ENCODE results near the gene FAM151A.
"Not testable (repeated sequence)": the region's sequence is repeated elsewhere in the genome, so short reads cannot be mapped to it uniquely, and the experiment has no call there.

The FAM151A gene

DNA sequence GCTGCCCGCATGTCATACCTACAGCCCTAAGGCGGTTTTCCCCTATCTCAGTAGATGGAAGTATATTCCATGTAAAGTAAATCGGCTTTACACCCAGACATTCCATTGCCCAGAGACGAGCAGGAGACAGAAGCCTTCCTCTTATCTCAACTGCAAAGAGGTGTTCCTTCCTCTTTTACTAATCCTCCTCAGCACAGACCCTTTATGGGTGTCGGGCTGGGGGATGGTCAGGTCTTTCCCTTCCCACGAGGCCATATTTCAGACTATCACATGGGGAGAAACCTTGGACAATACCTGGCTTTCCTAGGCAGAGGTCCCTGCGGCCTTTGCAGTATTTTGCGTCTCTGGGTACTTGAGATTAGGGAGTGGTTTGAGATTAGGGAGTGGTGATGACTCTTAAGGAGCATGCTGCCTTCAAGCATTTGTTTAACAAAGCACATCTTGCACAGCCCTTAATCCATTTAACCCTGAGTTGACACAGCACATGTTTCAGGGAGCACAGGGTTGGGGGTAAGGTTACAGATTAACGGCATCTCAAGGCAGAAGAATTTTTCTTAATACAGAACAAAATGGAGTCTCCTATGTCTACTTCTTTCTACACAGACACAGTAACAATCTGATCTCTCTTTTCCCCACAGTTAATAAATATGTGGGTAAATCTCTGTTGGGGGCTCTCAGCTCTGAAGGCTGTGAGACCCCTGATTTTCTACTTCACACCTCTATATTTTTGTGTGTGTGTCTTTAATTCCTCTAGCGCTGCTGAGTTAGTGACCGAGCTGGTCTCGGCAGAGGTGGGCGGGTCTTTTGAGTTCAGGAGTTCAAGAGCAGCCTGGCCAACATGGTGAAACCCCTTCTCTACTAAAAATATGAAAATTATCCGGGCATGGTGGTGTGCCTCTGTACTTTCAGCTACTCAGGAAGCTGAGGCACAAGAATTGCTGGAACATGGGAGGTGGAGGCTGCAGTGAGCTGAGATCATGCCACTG is 13.4 kb upstream of the FAM151A start:
- FAIRE-seq: not testable (repeated sequence)

GRCh38 chr1:54635804-54636203 is 12.5 kb upstream of the FAM151A start:
- not testable (repeated sequence) for FAIRE-seq

DNA sequence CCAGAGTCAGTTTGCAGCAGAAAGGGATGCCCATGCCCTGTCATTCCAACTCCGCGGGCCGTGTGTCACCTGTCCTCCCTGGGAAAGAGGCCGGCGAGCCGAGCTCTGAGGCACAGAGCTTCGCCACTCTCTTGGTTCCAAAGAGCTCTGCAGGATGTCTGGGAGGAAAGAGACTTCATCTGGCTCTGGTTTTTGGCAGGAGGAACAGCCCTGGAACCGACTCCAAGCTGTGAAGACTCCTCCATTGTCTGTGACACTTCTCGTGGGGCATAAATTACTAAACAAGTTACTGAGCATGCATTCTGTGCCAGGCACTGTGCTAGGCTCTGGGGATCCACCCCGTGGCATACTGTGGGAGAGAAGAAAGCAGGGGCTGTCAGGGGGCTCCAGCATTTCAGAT is 3.9 kb upstream of the FAM151A start:
- no peak for FAIRE-seq

DNA sequence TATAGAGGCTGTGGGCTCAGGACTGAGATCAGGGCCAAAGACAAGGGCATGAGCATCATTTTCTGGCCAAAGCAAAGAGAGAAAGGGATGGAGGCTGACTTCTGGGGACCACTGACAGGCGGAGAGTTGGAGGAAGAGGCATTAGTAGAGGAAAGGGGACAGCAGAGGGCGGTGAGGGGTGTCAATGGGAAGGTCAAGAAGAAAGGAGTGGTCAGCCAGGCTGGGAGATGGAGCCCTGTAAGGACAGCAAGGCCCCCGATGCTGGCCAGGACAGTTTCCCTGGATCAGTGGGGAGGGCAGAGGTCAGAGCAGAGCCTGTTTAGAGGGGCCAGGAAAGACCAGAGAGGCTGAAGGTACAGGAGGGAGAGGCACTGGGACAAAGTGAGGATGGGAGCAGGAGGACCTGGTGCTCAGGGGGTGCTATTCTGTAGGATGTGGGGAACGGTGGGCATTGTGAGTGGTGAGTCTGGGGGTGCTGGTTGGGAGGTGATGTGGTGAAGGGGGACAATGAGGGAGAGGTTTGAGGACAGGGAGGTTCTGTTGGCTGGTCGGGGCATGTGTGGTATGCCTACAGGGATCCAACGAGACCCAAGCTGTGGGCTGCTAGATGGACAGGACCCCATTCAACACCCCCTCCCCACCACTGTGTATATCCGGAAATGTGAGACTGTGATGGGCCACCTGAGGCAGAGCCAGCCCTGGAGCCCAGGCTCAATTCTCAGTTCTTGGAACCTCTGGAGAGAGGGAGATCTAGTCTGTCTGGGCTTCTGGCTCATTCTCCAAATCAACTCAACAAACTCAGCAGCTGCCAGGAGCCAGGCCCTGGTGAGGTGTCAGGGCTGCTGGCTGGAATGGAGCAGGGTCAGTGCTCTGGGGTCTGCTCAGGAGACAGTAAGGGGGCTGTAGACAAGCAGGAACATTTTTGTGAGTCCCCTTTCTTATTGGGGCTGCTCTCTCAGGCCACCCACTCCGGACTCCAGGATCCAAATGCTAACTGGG is 1.4 kb upstream of the FAM151A start:
- FAIRE-seq: no peak

DNA sequence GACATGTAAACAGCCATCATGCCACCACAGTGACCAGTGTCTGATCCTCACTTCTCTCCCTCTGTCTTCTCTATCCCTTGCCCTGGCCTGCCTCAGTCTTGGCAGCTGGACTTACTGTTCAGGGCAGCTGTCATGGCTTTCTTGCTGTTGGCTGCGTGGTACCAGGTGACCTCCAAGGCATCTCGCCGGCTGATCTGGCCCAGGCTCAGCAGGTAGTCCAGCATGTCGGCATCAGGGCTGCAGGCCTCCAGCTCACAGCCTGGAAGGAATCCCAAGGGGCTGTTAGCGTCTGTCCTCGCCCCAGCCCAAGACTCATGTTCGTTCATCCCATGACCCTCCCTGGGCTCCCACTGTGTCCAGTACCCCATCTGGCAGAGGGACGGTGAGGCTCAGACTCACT is 3.6 kb downstream of the FAM151A start:
- no peak for FAIRE-seq

DNA sequence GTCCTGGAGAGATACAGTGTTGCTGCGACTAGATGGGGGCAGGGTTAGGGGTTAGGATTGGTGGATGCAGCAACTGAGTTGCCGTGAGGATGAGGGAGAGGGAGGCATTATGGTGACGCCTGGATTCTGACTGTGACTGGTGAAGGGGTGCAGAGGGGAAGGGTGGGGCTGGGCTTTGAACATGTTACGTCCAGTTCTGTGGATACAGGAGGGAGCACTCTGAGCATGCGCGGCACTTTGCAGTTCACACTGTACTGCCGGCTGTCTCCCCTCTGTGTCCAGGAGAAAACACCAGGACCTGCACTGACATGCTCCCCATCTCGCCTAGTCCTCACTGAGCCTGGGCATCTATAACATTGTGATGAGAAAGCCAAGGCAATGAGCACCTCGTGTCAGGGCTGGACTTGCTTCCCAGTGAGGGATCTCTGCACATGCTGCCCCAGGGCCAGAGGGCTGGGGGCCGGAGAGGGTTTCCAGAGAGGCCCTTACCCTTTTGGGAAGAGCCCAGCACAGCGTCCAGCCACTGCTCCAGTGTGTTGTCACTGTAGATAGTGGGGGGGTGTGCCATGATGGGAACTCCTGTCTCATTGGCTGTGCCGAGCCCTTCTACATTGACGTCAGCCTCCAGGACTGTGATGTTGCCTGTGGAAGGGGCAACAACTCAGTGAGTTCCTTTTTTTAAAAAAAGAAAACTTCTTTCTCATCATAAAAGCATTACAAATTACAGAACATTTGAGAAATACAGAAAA is 7.6 kb downstream of the FAM151A start:
- no peak for FAIRE-seq

DNA sequence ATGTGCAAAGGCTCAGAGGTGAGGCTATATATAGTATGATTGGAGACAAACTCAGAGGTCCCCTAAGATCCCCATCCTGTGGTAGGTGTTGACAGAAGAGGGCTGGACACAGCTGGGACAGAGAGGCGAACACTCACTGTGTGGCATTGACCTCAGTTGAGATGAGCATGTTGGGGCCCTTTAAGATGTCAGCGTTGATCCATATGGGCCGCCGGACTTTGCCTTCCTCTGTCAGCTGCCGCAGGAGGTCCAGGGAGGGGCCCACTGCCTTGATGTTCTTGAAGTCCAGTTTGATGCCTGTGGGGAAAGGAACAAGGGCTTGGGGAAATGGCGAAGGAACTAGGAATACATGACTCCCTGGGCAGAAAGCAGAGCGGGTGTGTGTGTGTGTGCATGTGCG is 8.8 kb downstream of the FAM151A start:
- no peak for FAIRE-seq

DNA sequence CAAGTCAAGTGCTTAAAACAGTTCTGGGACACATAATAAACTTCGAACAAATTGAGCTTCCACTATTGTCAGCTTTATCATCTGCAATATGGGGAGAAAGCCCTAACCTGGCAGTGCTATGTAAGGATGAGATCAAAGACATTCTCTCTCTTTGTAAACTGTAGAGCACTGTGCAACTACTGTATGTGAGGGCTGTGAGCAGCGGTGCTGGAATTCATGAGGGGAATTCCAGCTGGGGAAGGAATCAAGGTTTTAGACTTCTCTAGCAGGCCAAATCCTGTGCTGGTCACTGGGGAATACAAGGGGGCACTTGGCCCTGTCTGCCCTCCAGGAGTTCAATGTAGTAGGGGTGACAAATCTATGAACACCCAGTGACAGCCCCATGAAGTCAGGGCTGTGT is 9.3 kb downstream of the FAM151A start:
- FAIRE-seq: no peak

DNA sequence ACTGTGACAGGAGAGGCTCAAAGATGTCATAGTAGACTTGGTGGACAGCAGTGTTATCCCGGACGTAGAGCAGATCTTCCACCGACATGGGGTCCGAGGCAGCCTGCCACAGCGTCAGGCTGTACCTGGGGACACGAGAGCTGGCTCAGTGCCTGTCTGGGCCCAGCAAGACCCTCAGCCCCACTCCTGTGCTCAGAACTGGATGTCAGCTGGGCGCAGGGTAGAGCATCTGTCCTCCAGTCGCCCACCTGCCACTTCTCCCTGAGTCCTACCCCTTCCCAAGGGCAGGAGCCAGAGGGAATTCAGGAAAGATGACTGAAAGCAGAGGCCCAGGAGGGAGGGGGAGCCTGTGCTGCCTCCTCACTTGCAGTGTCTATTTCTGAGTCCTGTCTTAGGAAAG is 11.7 kb downstream of the FAM151A start:
- FAIRE-seq: no peak

DNA sequence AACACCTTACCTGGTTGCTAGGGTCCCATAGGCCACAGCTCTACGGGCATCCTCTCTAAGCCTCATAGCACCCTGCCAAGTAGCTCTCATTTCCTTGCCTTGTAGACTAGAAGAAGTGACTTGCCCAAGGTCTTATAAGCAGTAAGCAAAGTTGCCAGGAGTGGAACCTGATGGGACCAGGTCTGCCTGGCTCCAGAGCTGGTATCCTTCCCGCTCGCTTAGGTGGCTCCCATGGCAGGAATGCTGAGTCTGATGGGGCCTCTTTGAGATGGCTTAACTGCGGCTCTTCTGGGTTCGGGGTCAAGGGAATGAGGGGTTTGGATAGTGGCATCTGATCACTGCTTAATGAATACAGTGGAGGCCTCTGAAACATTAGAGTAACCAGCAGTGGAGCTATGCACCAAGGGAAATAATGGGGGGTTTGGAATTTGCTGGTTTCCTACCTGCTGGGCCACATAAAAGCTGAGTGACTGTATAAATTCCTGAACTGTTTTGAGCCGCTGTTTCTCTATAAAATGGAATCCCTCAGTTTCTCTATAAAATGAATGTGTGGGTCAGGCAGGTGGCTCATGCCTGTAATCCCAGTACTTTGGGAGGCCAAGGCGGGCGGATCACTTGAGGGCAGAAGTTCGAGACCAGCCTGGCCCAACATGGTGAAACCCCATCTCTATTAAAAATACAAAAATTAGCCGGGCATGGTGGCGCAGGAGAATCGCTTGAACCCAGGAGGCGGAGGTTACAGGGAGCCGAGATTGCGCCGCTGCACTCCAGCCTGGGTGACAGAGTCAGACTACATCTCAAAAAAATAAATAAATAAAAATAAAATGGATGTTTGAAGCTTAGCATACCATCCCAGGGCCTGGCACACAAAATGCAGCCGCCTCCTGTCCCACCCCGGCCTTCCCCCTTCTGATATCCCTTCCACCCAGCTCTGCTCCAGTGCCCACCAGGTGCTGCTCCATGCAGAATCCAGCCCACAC is 12.4 kb downstream of the FAM151A start:
- FAIRE-seq: no peak

- no peak for FAIRE-seq
Measured at GRCh38 chr1:54610048-54610447, 13.3 kb downstream of the FAM151A start.

DNA sequence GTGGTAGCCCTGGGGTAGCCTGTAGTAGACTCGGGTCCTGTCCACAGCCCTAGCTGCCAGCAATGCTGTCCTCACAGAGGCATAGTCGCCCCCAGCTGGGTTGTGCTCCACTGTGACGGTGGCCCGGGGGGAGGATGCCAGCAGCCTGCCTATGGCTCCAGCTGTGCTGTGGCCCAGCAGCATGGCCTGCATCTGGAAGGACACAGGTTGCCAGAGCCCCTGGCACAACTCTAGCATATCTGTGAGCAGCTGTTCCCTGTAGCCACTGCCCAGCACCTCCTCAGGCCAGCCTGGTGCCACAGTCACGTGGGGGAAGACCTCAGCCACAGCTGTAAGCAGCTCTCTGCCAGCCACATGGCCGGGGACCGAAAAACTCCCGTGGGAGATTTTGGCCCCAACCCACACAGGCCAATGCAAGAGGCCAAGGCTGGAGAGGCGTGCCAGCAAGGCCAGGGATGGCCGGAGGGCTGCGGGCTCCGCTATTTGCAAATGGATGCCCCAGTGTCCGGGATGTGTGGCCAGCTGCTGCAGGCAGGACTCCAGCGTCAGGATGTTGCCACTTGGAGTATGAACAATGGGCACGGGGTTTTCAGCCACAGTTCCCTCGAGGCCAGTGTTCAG is 13.9 kb downstream of the FAM151A start:
- no peak for FAIRE-seq

GRCh38 chr1:54608566-54609230 is 14.6 kb downstream of the FAM151A start:
- no peak for FAIRE-seq

DNA sequence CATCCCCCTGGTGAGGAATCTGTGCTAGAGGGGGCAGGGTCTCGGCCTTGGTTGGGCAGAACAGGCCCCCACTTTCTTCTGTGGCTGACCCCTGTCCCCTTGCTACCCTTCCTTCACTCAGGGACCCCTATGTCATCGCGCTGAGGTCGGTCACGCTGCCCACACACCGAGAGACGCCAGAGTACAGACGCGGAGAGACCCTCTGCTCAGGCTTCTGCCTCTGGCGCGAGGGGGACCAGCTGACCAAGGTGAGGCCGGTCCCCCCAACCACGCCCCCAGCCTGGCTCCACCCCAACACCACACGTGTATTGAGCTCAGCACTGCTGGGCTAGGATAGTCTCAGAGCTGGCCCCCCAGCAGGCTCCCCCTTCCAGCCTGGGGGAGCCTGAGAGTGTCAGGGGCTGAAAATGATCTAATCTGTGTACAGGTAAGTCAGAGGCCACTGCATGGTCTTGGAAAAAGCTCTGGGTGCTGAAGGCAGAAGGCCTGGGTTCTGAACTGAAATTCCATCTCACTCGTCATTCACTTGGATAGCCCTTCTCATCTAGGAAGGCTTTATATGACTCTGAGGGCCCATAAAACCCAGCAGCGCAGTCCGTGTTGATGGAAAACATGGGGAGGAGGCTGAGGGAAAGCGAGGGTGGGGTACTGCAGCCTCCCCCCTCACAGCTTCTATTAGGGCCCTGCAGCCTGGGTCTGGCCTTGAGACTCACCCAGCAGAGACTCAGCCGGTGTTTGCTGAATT is 15.3 kb downstream of the FAM151A start:
- FAIRE-seq: no peak

GRCh38 chr1:54606990-54607325 is 16.4 kb downstream of the FAM151A start:
- no peak for FAIRE-seq

GRCh38 chr1:54606096-54606989 is 17.0 kb downstream of the FAM151A start:
- FAIRE-seq: no peak

- FAIRE-seq: no peak
Measured at GRCh38 chr1:54604572-54605370, 18.6 kb downstream of the FAM151A start.

- FAIRE-seq: no peak
Measured at GRCh38 chr1:54604051-54604450, 19.3 kb downstream of the FAM151A start.

Data from A204.1 (cell line).